Heart right ventricle (tissue), 16 donors: ENCODE results near the gene TRAPPC10. TPM values are rescaled to one million over a fixed set of nuclear protein-coding genes. Genes with fewer than 3 reads are reported as not detected.

Source experiments
- ATAC-seq, 8 donors: fragments of 200-7000 bp; cut with Tn5 transposase; one replicate each; pipeline ENCODE4 v1.9.1; 2020; ENCODE audit warnings: mild to moderate bottlenecking in 8 of 8, moderate library complexity in 8 of 8, moderate number of reproducible peaks in 1 of 8
- DNase-seq, 2 donors: peaks; one replicate each; pipeline ENCODE4 v3.0.0-alpha.2; 2020
- H3K27ac ChIP-seq, 10 donors: fragments of 200-600 bp; sonication (generic) in 2 of 10; one replicate each; pipeline versions ENCODE4 v1.5.0 to v1.8.0; 2020 to 2022; ENCODE audit warnings: mild to moderate bottlenecking in 3 of 10
- H3K27me3 ChIP-seq, 7 donors: fragments of 200-600 bp; one replicate each; pipeline ENCODE4 v1.8.0; 2021 to 2022; ENCODE audit warnings: mild to moderate bottlenecking in 2 of 7
- H3K36me3 ChIP-seq, 9 donors: fragments of 200-600 bp; sonication (generic) in 1 of 9; one replicate each; pipeline versions ENCODE4 v1.5.0 to v1.8.0; 2020 to 2022; ENCODE audit warnings: mild to moderate bottlenecking in 2 of 9
- H3K4me1 ChIP-seq, 9 donors: fragments of 200-600 bp; sonication (generic) in 1 of 9; one replicate each; pipeline versions ENCODE4 v1.5.0 to v1.8.0; 2020 to 2022; ENCODE audit warnings: mild to moderate bottlenecking in 4 of 9
- H3K4me3 ChIP-seq, 10 donors: fragments of 200-600 bp; sonication (generic) in 2 of 10; one replicate each; pipeline versions ENCODE4 v1.5.0 to v1.8.0; 2020 to 2022; ENCODE audit warnings: mild to moderate bottlenecking in 7 of 10, moderate library complexity in 2 of 10
- H3K9me3 ChIP-seq, 11 donors: fragments of 200-600 bp in 10 of 11; sonication (generic) in 2 of 11; one replicate each; pipeline versions ENCODE4 v1.5.0 to v1.8.0; 2013 to 2022; ENCODE audit warnings: mild to moderate bottlenecking in 2 of 11, control low read depth in 1 of 11, moderate library complexity in 1 of 11
- CTCF ChIP-seq, 9 donors: fragments of 200-600 bp; sonication (generic) in 2 of 9; IDR thresholded peaks; one replicate each; pipeline versions ENCODE4 v1.5.0 to v1.8.0; 2021 to 2022; ENCODE audit warnings: antibody characterized with exemption in 9 of 9, mild to moderate bottlenecking in 5 of 9, moderate library complexity in 1 of 9
- WGBS, 2 donors: extraction: QIAGEN DNeasy Blood & Tissue Kit; methylation state at CpG; one replicate each; pipeline ENCODE4 v1.1.7; 2013; ENCODE audit warnings: inconsistent platforms in 1 of 2; 5-methylcytosine and 5-hydroxymethylcytosine counted together
- intact Hi-C, 10 donors: fragments of 100-400 bp; cut with DNase I; formaldehyde crosslinking; loops; one replicate each; pipeline versions ENCODE4 v1.11.1 to v1.14.2; 2022
- polyA plus RNA-seq, 2 donors: library from polyadenylated mRNA; stranded (reverse); fragments of 200-250 nt; gene quantifications; one replicate each; pipeline ENCODE4 v1.2.3, GENCODE V29; 2013
- total RNA-seq, 10 donors: library from RNA; stranded (reverse); fragmentation: NEBNext Ultra II Directional in 3 of 10; extraction: Animal tissue kit (Norgen Biotek cat#: 25700) in 3 of 10; gene quantifications; one replicate each; pipeline versions ENCODE4 v1.2.1 to v1.2.4, GENCODE V29; 2021 to 2023
- donor health status: Arrhythmogenic right ventricular cardiomyopathy.
- donor health status: ischemic (EF 13 %, LVEDD 7.1; RV severe dilation, severe dysfunction).
- donor health status: healthy with polysubstance abuse.
- donor health status: DM: no; HTN: yes; CAD: no.
- donor health status: DM: no; HTN: no; CAD: no.
- donor health status: ischemic (EF 25% LVEDD 6.9; RV normal size, moderate dysfunction).
- donor health status: ischemic (EF 25% LVEDD 5.7; RV mildly dilated, moderate dysfunction).
- donor health status: healthy.
- donor health status: DM: yes; HTN: yes; CAD: no.
- donor health status: Ischemic cardiomyopathy.
- donor health status: ischemic (EF 35%, LVEDD 5.7; RV mildly dilated, moderate dysfunction).
- donor health status: nonischemic (EF 11% LVEDD 7.7; RV severe dilation, severe dysfunction).
- donor health status: DM: yes; HTN: yes; CAD: no.
- donor health status: PGD.
- donor health status: ischemic (EF 29% LVEDD 5.4; RV normal size, mild dysfunction).
- donor health status: nonischemic (EF 23%, LVEDD 6.1; RV moderate dilation, normal function).

The TRAPPC10 gene
- total and polyA plus RNA-seq, 12 donors: 4.7 to 26.2 (median 19.4) TPM

DNA sequence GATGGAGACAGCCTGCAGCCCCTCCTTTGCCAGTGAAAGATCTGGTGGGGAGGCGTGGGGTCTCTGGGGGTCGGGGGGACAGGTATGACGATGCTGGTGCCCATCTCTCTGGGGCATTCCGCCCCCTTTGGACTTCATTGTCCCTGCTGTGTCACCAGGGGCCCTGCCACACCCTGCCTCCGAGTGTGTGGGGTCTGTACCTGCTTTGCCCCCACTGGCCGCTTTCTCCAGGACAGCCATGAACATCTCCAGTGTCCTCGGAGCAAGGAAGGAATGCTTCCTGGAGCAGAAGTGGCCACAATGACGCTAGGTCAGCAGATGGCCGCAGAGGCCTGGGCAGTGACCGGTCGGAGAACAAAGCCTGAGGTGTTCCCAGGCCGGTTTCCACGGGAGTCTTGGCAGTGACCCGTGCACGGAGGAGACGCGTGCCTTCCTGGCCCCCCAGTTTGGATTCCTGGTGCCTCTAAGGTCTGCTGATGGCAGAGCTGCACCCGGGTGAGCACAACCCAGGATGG, 18.6 kb upstream of the TRAPPC10 start:
- 78 to 80% methylated on average over 18 of the region's 18 CpGs for WGBS, 2 donors
- no peak for ATAC-seq

DNA sequence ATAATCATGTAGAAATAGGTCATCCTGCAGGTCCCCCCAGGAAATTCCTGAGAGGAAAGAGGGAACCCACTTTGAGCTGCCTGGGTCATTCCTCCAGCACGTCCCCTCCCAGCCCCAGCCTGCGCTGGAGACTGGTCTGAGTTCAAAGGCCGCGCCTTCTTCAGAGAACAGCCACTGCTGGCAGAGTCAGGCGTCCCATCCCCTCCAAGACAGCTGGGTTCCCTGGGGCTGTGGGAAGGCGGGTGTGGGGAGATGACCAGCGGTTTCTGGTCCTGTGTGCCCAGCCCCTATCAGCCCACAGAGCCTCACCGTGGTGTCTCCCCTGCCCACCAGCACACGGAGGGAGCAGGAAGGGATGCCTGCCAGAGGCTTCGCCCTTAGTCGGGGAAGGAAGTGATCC, 18.0 kb upstream of the TRAPPC10 start:
- no peak for ATAC-seq
- no peak for DNase-seq
- H3K36me3 ChIP-seq: no peaks in the 10 kb centered on the region
- H3K4me3 ChIP-seq: no peak overlapping the region
- no peak for TF ChIP-seq CTCF (IDR thresholded peaks at IDR 0.05)
- no peak overlapping the region for H3K27ac ChIP-seq
- H3K9me3 ChIP-seq: peaks cover 0 to 6% (median 0%) of the 10 kb centered on the region in 11 donors
- WGBS, 2 donors: 53 to 57% methylated on average over 11 of the region's 11 CpGs
- intact Hi-C loops: loop anchor here in 2 of 10 donors (10.0 kb wide), 2 partner anchors 49 to 59 kb away; no protein-coding TSS in a partner anchor
- no peaks in the 10 kb centered on the region for H3K27me3 ChIP-seq
- no peaks in the 10 kb centered on the region for H3K4me1 ChIP-seq

More for the DNA sequence above, 18.6 kb upstream of the TRAPPC10 start:
- Histone ChIP-seq H3K4me3 (no peak overlapping the region), H3K27me3 (no peaks in the 10 kb centered on the region), H3K27ac (no peak overlapping the region), H3K9me3 (peaks cover 0 to 6% (median 0%) of the 10 kb centered on the region in 11 donors), H3K4me1 (no peaks in the 10 kb centered on the region), H3K36me3 (no peaks in the 10 kb centered on the region)
- no peak for TF ChIP-seq CTCF (IDR thresholded peaks at IDR 0.05)
- DNase-seq: no peak
- intact Hi-C loops: loop anchor here in 2 of 10 donors (10.0 kb wide), 2 partner anchors 49 to 59 kb away; no protein-coding TSS in a partner anchor

- Histone ChIP-seq H3K27me3 (no peaks in the 10 kb centered on the region), H3K9me3 (peaks cover 0 to 6% (median 0%) of the 10 kb centered on the region in 11 donors), H3K4me1 (no peaks in the 10 kb centered on the region), H3K4me3 (no peak overlapping the region), H3K27ac (no peak overlapping the region), H3K36me3 (no peaks in the 10 kb centered on the region)
- DNase-seq: no peak
- intact Hi-C loops: loop anchor here in 2 of 10 donors (10.0 kb wide), 2 partner anchors 50 to 60 kb away; no protein-coding TSS in a partner anchor
- TF ChIP-seq CTCF (IDR thresholded peaks at IDR 0.05): no peak
- 93 to 94% methylated on average over 9 of the region's 9 CpGs for WGBS, 2 donors
- no peak for ATAC-seq
Measured at GRCh38 chr21:43994646-43995045, 17.5 kb upstream of the TRAPPC10 start.

DNA sequence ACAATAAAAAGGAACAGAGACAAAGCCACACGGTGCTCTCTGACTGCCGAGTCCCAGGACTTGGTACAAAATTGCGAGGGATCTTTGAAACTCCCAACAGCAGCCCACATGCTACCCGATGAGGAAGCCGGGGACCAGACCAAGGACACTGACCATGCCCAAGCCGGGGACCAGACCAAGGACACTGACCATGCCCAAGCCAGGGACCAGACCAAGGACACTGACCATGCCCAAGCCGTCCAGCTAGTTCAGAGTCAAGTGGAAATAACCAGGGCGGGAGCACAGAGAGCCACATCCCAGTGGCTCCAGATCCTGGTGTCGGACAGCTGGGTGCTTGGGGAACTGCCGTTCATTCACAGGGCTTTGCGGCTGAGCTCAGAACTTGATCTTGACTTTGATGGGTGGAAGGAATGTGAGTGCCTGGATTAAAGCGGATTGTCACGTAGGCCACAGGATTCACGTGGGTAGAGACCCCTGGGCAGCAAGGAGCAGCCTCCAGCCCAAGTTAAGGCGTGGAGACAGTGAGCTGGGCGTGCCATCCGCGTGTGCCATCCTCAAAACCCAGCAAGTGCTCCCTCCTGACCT, 16.5 kb upstream of the TRAPPC10 start:
- peaks cover 0 to 6% (median 0%) of the 10 kb centered on the region in 11 donors for H3K9me3 ChIP-seq
- H3K36me3 ChIP-seq: no peaks in the 10 kb centered on the region
- no peaks in the 10 kb centered on the region for H3K4me1 ChIP-seq
- H3K4me3 ChIP-seq: no peak overlapping the region
- no peak for TF ChIP-seq CTCF (IDR thresholded peaks at IDR 0.05)
- H3K27me3 ChIP-seq: no peaks in the 10 kb centered on the region
- WGBS, 2 donors: 93% methylated on average over 18 of the region's 18 CpGs
- no peak overlapping the region for H3K27ac ChIP-seq
- ATAC-seq (no peak), DNase-seq (no peak)
- intact Hi-C loops: loop anchor here in 2 of 10 donors (10.0 kb wide), 2 partner anchors 51 to 61 kb away; no protein-coding TSS in a partner anchor
